ENCODE results near the gene HPD. TPM values are rescaled to one million over a fixed set of nuclear protein-coding genes. Genes with fewer than 3 reads are reported as not detected.
A peak's percentile ranks its signal among the peaks of the same experiment; 100 is the strongest.
"Not testable (repeated sequence)": the region's sequence is repeated elsewhere in the genome, so short reads cannot be mapped to it uniquely, and the experiment has no call there.

The HPD gene
- not detected for total RNA-seq

GRCh38 chr12:121858662-121859572, at the start of gene HPD:
Gene HPD (minus strand): TSS chr12:121858859. CDS start chr12:121858823, 36 bp downstream.
- Mint-ChIP-seq H3K36me3 (ENCODE audit: low read depth) (no peaks in the 10 kb centered on the region), H3K27me3 (no peaks in the 10 kb centered on the region), H3K4me1 (no peaks in the 10 kb centered on the region), H3K27ac (no peak within 1 kb of the TSS), H3K4me3 (no peak within 1 kb of the TSS), H3K9me3 (no peaks in the 10 kb centered on the region)
- ATAC-seq (replicated peaks): no peak

- Mint-ChIP-seq H3K4me1 (no peaks in the 10 kb centered on the region), H3K36me3 (ENCODE audit: low read depth) (peaks cover 88% of the 10 kb centered on the region), H3K27me3 (no peaks in the 10 kb centered on the region), H3K9me3 (no peaks in the 10 kb centered on the region), H3K27ac (no peak overlapping the region), H3K4me3 (no peak overlapping the region)
- ATAC-seq (replicated peaks): no peak
These were observed 47.1 kb upstream of the HPD start for GRCh38 chr12:121905746-121906145.

GRCh38 chr12:121903202-121903601, 44.5 kb upstream of the HPD start:
- H3K4me1 Mint-ChIP-seq: no peaks in the 10 kb centered on the region
- H3K9me3 Mint-ChIP-seq: no peaks in the 10 kb centered on the region
- H3K27ac Mint-ChIP-seq: no peak overlapping the region
- ATAC-seq (replicated peaks): no peak
- peaks cover 92% of the 10 kb centered on the region for H3K36me3 Mint-ChIP-seq (ENCODE audit: low read depth)
- H3K27me3 Mint-ChIP-seq: no peaks in the 10 kb centered on the region
- no peak overlapping the region for H3K4me3 Mint-ChIP-seq

- Mint-ChIP-seq H3K4me1 (no peaks in the 10 kb centered on the region), H3K4me3 (no peak overlapping the region), H3K27me3 (no peaks in the 10 kb centered on the region), H3K27ac (peak overlapping the region; percentile 39), H3K9me3 (no peaks in the 10 kb centered on the region), H3K36me3 (ENCODE audit: low read depth) (peaks cover 92% of the 10 kb centered on the region)
- ATAC-seq (replicated peaks): no peak
These were observed 40.9 kb upstream of the HPD start for GRCh38 chr12:121899590-121899989.

GRCh38 chr12:121898287-121898686, 39.6 kb upstream of the HPD start:
- Mint-ChIP-seq H3K27ac (no peak overlapping the region), H3K9me3 (no peaks in the 10 kb centered on the region), H3K4me3 (no peak overlapping the region), H3K4me1 (peaks cover 11% of the 10 kb centered on the region), H3K27me3 (no peaks in the 10 kb centered on the region), H3K36me3 (ENCODE audit: low read depth) (peaks cover 94% of the 10 kb centered on the region)
- ATAC-seq (replicated peaks): no peak

- H3K4me1 Mint-ChIP-seq: peaks cover 18% of the 10 kb centered on the region
These were observed 36.0 kb upstream of the HPD start for GRCh38 chr12:121894633-121895032.

GRCh38 chr12:121893961-121894460, 35.4 kb upstream of the HPD start:
- Mint-ChIP-seq H3K27me3 (no peaks in the 10 kb centered on the region), H3K4me3 (peak overlapping the region; percentile 56), H3K36me3 (ENCODE audit: low read depth) (peaks cover 75% of the 10 kb centered on the region), H3K4me1 (peaks cover 21% of the 10 kb centered on the region), H3K27ac (peak overlapping the region; percentile 91), H3K9me3 (no peaks in the 10 kb centered on the region)
- ATAC-seq (replicated peaks): peak; percentile 84

More at GRCh38 chr12:121894633-121895032, 36.0 kb upstream of the HPD start:
- ATAC-seq (replicated peaks): no peak
- no peaks in the 10 kb centered on the region for H3K27me3 Mint-ChIP-seq
- peaks cover 76% of the 10 kb centered on the region for H3K36me3 Mint-ChIP-seq (ENCODE audit: low read depth)
- peak overlapping the region; percentile 91 for H3K27ac Mint-ChIP-seq
- no peaks in the 10 kb centered on the region for H3K9me3 Mint-ChIP-seq
- H3K4me3 Mint-ChIP-seq: peak overlapping the region; percentile 56

GRCh38 chr12:121892673-121893561, 34.3 kb upstream of the HPD start:
- H3K27me3 Mint-ChIP-seq: no peaks in the 10 kb centered on the region
- ATAC-seq (replicated peaks): no peak
- peaks cover 21% of the 10 kb centered on the region for H3K4me1 Mint-ChIP-seq
- peaks cover 69% of the 10 kb centered on the region for H3K36me3 Mint-ChIP-seq (ENCODE audit: low read depth)
- peak overlapping the region; percentile 56 for H3K4me3 Mint-ChIP-seq
- H3K9me3 Mint-ChIP-seq: no peaks in the 10 kb centered on the region
- peak overlapping the region; percentile 91 for H3K27ac Mint-ChIP-seq

- Mint-ChIP-seq H3K27ac (peak overlapping the region; percentile 93), H3K4me1 (peaks cover 25% of the 10 kb centered on the region), H3K36me3 (ENCODE audit: low read depth) (peaks cover 40% of the 10 kb centered on the region), H3K4me3 (peak overlapping the region; percentile 94)
- H3K9me3 Mint-ChIP-seq; H3K27me3 Mint-ChIP-seq; ATAC-seq (replicated peaks): not testable (repeated sequence)
These were observed 31.0 kb upstream of the HPD start for GRCh38 chr12:121889661-121890060.

GRCh38 chr12:121889274-121889624, 30.6 kb upstream of the HPD start:
- Mint-ChIP-seq H3K9me3 (no peaks in the 10 kb centered on the region), H3K27me3 (no peaks in the 10 kb centered on the region), H3K4me1 (peaks cover 23% of the 10 kb centered on the region), H3K36me3 (ENCODE audit: low read depth) (peaks cover 36% of the 10 kb centered on the region), H3K27ac (peak overlapping the region; percentile 93), H3K4me3 (peak overlapping the region; percentile 94)
- no peak for ATAC-seq (replicated peaks)

GRCh38 chr12:121888478-121889273, 30.0 kb upstream of the HPD start, which contains the start of gene PSMD9:
Gene PSMD9 (plus strand): TSS chr12:121888790. CDS start chr12:121888857, 67 bp downstream.
- Mint-ChIP-seq H3K4me3 (peak within 1 kb of the TSS; percentile 94), H3K36me3 (ENCODE audit: low read depth) (peaks cover 30% of the 10 kb centered on the region), H3K27ac (peak within 1 kb of the TSS; percentile 93), H3K9me3 (no peaks in the 10 kb centered on the region), H3K4me1 (peaks cover 18% of the 10 kb centered on the region), H3K27me3 (no peaks in the 10 kb centered on the region)
- peak; percentile 95 for ATAC-seq (replicated peaks)

GRCh38 chr12:121888083-121888477, 29.4 kb upstream of the HPD start:
- no peaks in the 10 kb centered on the region for H3K9me3 Mint-ChIP-seq
- peaks cover 28% of the 10 kb centered on the region for H3K36me3 Mint-ChIP-seq (ENCODE audit: low read depth)
- H3K27ac Mint-ChIP-seq: peak overlapping the region; percentile 93
- H3K27me3 Mint-ChIP-seq: no peaks in the 10 kb centered on the region
- ATAC-seq (replicated peaks): no peak
- peaks cover 14% of the 10 kb centered on the region for H3K4me1 Mint-ChIP-seq
- peak overlapping the region; percentile 94 for H3K4me3 Mint-ChIP-seq

GRCh38 chr12:121885129-121885528, 26.5 kb upstream of the HPD start:
- H3K4me1 Mint-ChIP-seq; H3K27ac Mint-ChIP-seq; ATAC-seq (replicated peaks); H3K9me3 Mint-ChIP-seq; H3K27me3 Mint-ChIP-seq; H3K4me3 Mint-ChIP-seq: not testable (repeated sequence)
- H3K36me3 Mint-ChIP-seq (ENCODE audit: low read depth): peaks cover 13% of the 10 kb centered on the region

GRCh38 chr12:121883315-121883660, 24.6 kb upstream of the HPD start:
- ATAC-seq (replicated peaks): no peak
- Mint-ChIP-seq H3K4me3 (no peak overlapping the region), H3K27me3 (no peaks in the 10 kb centered on the region), H3K4me1 (peaks cover 4% of the 10 kb centered on the region), H3K27ac (no peak overlapping the region), H3K36me3 (ENCODE audit: low read depth) (no peaks in the 10 kb centered on the region), H3K9me3 (no peaks in the 10 kb centered on the region)

Measured in activated T-helper 17 cell treated with anti-CD3 and anti-CD28 coated beads, Interleukin-2, amount 50 U/mL, for 72 hours (primary cell).